NOMO-1 treated with DMSO at 0.1 percent for 48 hours (cell line): Measurements from ENCODE around the gene GOLGA8B.
"Not testable (repeated sequence)": the region's sequence is repeated elsewhere in the genome, so short reads cannot be mapped to it uniquely, and the experiment has no call there.

ENCODE experiments used
- DNase-seq: peaks from one replicate; lab custom pipeline; 2025; ENCODE audit not compliant: unreplicated experiment; lab: John Stamatoyannopoulos, UW

Gene GOLGA8B

GRCh38 chr15:34564711-34565110 lies 18.7 kb downstream of the GOLGA8B start:
- not testable (repeated sequence) for DNase-seq

- DNase-seq = not testable (repeated sequence)
These were observed 22.6 kb downstream of the GOLGA8B start for GRCh38 chr15:34560814-34561213.

GRCh38 chr15:34559764-34560163 lies 23.7 kb downstream of the GOLGA8B start:
- DNase-seq = not testable (repeated sequence)

- DNase-seq = not testable (repeated sequence)
These were observed 28.3 kb downstream of the GOLGA8B start for GRCh38 chr15:34555162-34555561.

GRCh38 chr15:34554716-34555115 lies 28.7 kb downstream of the GOLGA8B start:
- not testable (repeated sequence) for DNase-seq

- not testable (repeated sequence) for DNase-seq
These were observed 29.3 kb downstream of the GOLGA8B start for GRCh38 chr15:34554126-34554525.

GRCh38 chr15:34550129-34550528 lies 33.3 kb downstream of the GOLGA8B start:
- DNase-seq = not testable (repeated sequence)

- DNase-seq = not testable (repeated sequence)
These were observed 34.1 kb downstream of the GOLGA8B start for GRCh38 chr15:34549381-34549809.

GRCh38 chr15:34543860-34544649 lies 39.4 kb downstream of the GOLGA8B start:
- not testable (repeated sequence) for DNase-seq

GRCh38 chr15:34535857-34536256 lies 47.6 kb downstream of the GOLGA8B start:
- not testable (repeated sequence) for DNase-seq
